Neural progenitor cell (in vitro differentiated cells): ENCODE results near the gene FZD4.

Experiments used
- EZH2 ChIP-seq: fragments of 200-600 bp; sonication (generic); IDR thresholded peaks from 2 replicates; pipeline ENCODE4 v1.6.1; 2017; ENCODE audit warnings: antibody characterized with exemption, mild to moderate bottlenecking, moderate library complexity
- EZH2phosphoT487 ChIP-seq: fragments of 200-600 bp; sonication (generic); IDR thresholded peaks from 2 replicates; pipeline ENCODE4 v1.6.1; 2017; ENCODE audit warnings: antibody characterized with exemption
- TF ChIP-seq, protein P1 (sequence below): fragments of 200-600 bp; sonication (generic); IDR thresholded peaks from 2 replicates; pipeline ENCODE4 v1.5.1; 2017; ENCODE audit warnings: antibody characterized with exemption, mild to moderate bottlenecking

DNA sequence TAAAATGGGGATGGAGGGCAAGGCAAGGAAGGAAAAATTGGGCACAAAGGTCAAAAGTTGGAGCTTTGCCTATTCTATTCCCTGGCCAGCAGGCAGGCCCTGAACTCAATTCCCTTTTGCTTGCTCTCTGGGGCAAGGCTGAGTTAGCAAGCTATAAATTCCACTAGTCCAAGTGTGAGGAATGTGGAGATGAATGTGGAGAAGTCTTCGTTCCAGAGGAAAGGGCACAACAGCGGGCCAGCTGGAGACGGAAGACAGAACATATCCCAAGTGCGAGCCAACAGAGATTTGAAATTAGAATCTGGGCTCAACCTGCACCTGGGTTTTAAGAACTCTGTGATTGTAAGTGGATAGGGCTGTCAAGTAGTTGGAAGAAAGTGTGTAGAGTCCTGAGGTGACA is 29.5 kb upstream of the FZD4 start:
- TF ChIP-seq, protein P1, sequence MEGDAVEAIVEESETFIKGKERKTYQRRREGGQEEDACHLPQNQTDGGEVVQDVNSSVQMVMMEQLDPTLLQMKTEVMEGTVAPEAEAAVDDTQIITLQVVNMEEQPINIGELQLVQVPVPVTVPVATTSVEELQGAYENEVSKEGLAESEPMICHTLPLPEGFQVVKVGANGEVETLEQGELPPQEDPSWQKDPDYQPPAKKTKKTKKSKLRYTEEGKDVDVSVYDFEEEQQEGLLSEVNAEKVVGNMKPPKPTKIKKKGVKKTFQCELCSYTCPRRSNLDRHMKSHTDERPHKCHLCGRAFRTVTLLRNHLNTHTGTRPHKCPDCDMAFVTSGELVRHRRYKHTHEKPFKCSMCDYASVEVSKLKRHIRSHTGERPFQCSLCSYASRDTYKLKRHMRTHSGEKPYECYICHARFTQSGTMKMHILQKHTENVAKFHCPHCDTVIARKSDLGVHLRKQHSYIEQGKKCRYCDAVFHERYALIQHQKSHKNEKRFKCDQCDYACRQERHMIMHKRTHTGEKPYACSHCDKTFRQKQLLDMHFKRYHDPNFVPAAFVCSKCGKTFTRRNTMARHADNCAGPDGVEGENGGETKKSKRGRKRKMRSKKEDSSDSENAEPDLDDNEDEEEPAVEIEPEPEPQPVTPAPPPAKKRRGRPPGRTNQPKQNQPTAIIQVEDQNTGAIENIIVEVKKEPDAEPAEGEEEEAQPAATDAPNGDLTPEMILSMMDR = no peak
- no peak for TF ChIP-seq EZH2
- no peak for TF ChIP-seq EZH2phosphoT487
